ENCODE measurements around the gene DNAH17.

Gene DNAH17

GRCh38 chr17:78575899-78576298 lies 1.3 kb downstream of the DNAH17 start:
- no peak for TF ChIP-seq CTCF (IDR thresholded peaks at IDR 0.05; ENCODE audit: poor library complexity, severe bottlenecking)
- DNase-seq (ENCODE audit: low spot score) (no peak), ATAC-seq (ENCODE audit: low read depth) (no peak)
- Histone ChIP-seq H3K9me3 (ENCODE audit: severe bottlenecking) (no peaks in the 10 kb centered on the region), H3K27ac (ENCODE audit: poor library complexity, severe bottlenecking) (no peak overlapping the region), H3K4me1 (ENCODE audit: insufficient read depth, poor library complexity, severe bottlenecking) (no peaks in the 10 kb centered on the region), H3K27me3 (ENCODE audit: insufficient read depth, poor library complexity, severe bottlenecking) (no peaks in the 10 kb centered on the region), H3K36me3 (ENCODE audit: low read depth) (no peaks in the 10 kb centered on the region), H3K4me3 (ENCODE audit: severe bottlenecking) (no peak overlapping the region)

GRCh38 chr17:78575340-78575739 lies 1.9 kb downstream of the DNAH17 start:
- no peak for ATAC-seq (ENCODE audit: low read depth)

GRCh38 chr17:78573955-78574354 lies 3.2 kb downstream of the DNAH17 start:
- DNase-seq (ENCODE audit: low spot score) (no peak), ATAC-seq (ENCODE audit: low read depth) (no peak)
- Histone ChIP-seq H3K4me3 (ENCODE audit: severe bottlenecking) (no peak overlapping the region), H3K4me1 (ENCODE audit: insufficient read depth, poor library complexity, severe bottlenecking) (no peaks in the 10 kb centered on the region), H3K36me3 (ENCODE audit: low read depth) (no peaks in the 10 kb centered on the region), H3K9me3 (ENCODE audit: severe bottlenecking) (no peaks in the 10 kb centered on the region), H3K27ac (ENCODE audit: poor library complexity, severe bottlenecking) (no peak overlapping the region), H3K27me3 (ENCODE audit: insufficient read depth, poor library complexity, severe bottlenecking) (no peaks in the 10 kb centered on the region)
- no peak for TF ChIP-seq CTCF (IDR thresholded peaks at IDR 0.05; ENCODE audit: poor library complexity, severe bottlenecking)

More at GRCh38 chr17:78575340-78575739, 1.9 kb downstream of the DNAH17 start:
- H3K9me3 ChIP-seq (ENCODE audit: severe bottlenecking) = no peaks in the 10 kb centered on the region
- DNase-seq (ENCODE audit: low spot score) = no peak
- H3K36me3 ChIP-seq (ENCODE audit: low read depth) = no peaks in the 10 kb centered on the region
- no peak for TF ChIP-seq CTCF (IDR thresholded peaks at IDR 0.05; ENCODE audit: poor library complexity, severe bottlenecking)
- no peaks in the 10 kb centered on the region for H3K27me3 ChIP-seq (ENCODE audit: insufficient read depth, poor library complexity, severe bottlenecking)
- no peak overlapping the region for H3K4me3 ChIP-seq (ENCODE audit: severe bottlenecking)
- H3K4me1 ChIP-seq (ENCODE audit: insufficient read depth, poor library complexity, severe bottlenecking) = no peaks in the 10 kb centered on the region
- no peak overlapping the region for H3K27ac ChIP-seq (ENCODE audit: poor library complexity, severe bottlenecking)

- H3K27me3 ChIP-seq (ENCODE audit: insufficient read depth, poor library complexity, severe bottlenecking) = no peaks in the 10 kb centered on the region
- H3K27ac ChIP-seq (ENCODE audit: poor library complexity, severe bottlenecking) = no peak overlapping the region
- DNase-seq (ENCODE audit: low spot score) (no peak), ATAC-seq (ENCODE audit: low read depth) (no peak)
- no peaks in the 10 kb centered on the region for H3K36me3 ChIP-seq (ENCODE audit: low read depth)
- H3K4me3 ChIP-seq (ENCODE audit: severe bottlenecking) = no peak overlapping the region
- no peak for TF ChIP-seq CTCF (IDR thresholded peaks at IDR 0.05; ENCODE audit: poor library complexity, severe bottlenecking)
- no peaks in the 10 kb centered on the region for H3K9me3 ChIP-seq (ENCODE audit: severe bottlenecking)
- H3K4me1 ChIP-seq (ENCODE audit: insufficient read depth, poor library complexity, severe bottlenecking) = no peaks in the 10 kb centered on the region
These were observed 4.7 kb downstream of the DNAH17 start for GRCh38 chr17:78572239-78573205.

GRCh38 chr17:78571329-78571728 lies 5.9 kb downstream of the DNAH17 start:
- ATAC-seq (ENCODE audit: low read depth) = no peak
- Histone ChIP-seq H3K9me3 (ENCODE audit: severe bottlenecking) (no peaks in the 10 kb centered on the region), H3K36me3 (ENCODE audit: low read depth) (no peaks in the 10 kb centered on the region), H3K27ac (ENCODE audit: poor library complexity, severe bottlenecking) (no peak overlapping the region), H3K4me1 (ENCODE audit: insufficient read depth, poor library complexity, severe bottlenecking) (no peaks in the 10 kb centered on the region), H3K4me3 (ENCODE audit: severe bottlenecking) (no peak overlapping the region), H3K27me3 (ENCODE audit: insufficient read depth, poor library complexity, severe bottlenecking) (no peaks in the 10 kb centered on the region)
- no peak for DNase-seq (ENCODE audit: low spot score)
- no peak for TF ChIP-seq CTCF (IDR thresholded peaks at IDR 0.05; ENCODE audit: poor library complexity, severe bottlenecking)

Data from RWPE2 (cell line).